Naive B cell (primary cell): ENCODE measurements around the gene GFER. TPM values are rescaled to one million over a fixed set of nuclear protein-coding genes. Genes with fewer than 3 reads are reported as not detected.

Experiments used
- ATAC-seq, 2 donors: fragments of 150-1000 bp; cut with Tn5 transposase; 2 replicates each; pipeline ENCODE4 v1.10.0; 2021; ENCODE audit warnings: low read depth in 2 of 2, mild to moderate bottlenecking in 2 of 2, moderate library complexity in 2 of 2
- DNase-seq: peaks from one replicate; pipeline ENCODE4 v3.0.0; 2022
- H3K27ac Mint-ChIP-seq, 6 donors: one replicate each; pipeline ENCODE4 v1.8.0; 2020 to 2022; ENCODE audit warnings: mild to moderate bottlenecking in 6 of 6, mixed read lengths in 6 of 6, moderate library complexity in 5 of 6, inconsistent platforms in 2 of 6
- H3K27me3 Mint-ChIP-seq, 3 donors: one replicate each; pipeline ENCODE4 v1.8.0; 2021 to 2022; ENCODE audit warnings: mixed read lengths in 3 of 3, mild to moderate bottlenecking in 1 of 3
- H3K36me3 Mint-ChIP-seq, 2 donors: one replicate each; pipeline ENCODE4 v1.8.0; 2020 to 2022; ENCODE audit warnings: mixed read lengths in 2 of 2, inconsistent platforms in 1 of 2, mild to moderate bottlenecking in 1 of 2
- H3K4me1 Mint-ChIP-seq, 3 donors: one replicate each; pipeline ENCODE4 v1.8.0; 2020 to 2022; ENCODE audit warnings: mixed read lengths in 3 of 3, inconsistent platforms in 1 of 3, mild to moderate bottlenecking in 1 of 3, moderate library complexity in 1 of 3
- H3K4me3 Mint-ChIP-seq, 8 donors: one replicate each; pipeline ENCODE4 v1.8.0; 2020 to 2022; ENCODE audit warnings: mild to moderate bottlenecking in 8 of 8, mixed read lengths in 8 of 8, moderate library complexity in 8 of 8, inconsistent platforms in 2 of 8
- H3K9me3 Mint-ChIP-seq, 7 donors: one replicate each; pipeline ENCODE4 v1.8.0; 2020 to 2022; ENCODE audit warnings: mixed read lengths in 7 of 7, mild to moderate bottlenecking in 5 of 7, inconsistent platforms in 2 of 7, moderate library complexity in 1 of 7
- polyA plus RNA-seq, 6 donors: library from polyadenylated mRNA; unstranded; fragments of 300-500 nt; fragmentation: Illumina TruSeq; gene quantifications; one replicate each; pipeline ENCODE4 v1.2.3, GENCODE V29; 2021; ENCODE audit warnings: low read depth in 6 of 6

The GFER gene
- polyA plus RNA-seq, 6 donors from 2014 or later = 31.9 to 58.2 (median 37.6) TPM

GRCh38 chr16:1972490-1972877 is 11.5 kb upstream of the GFER start:
- no peak for ATAC-seq
- no peak for DNase-seq
- H3K27me3 Mint-ChIP-seq = peaks cover 0 to 18% (median 7%) of the 10 kb centered on the region in 3 donors
- H3K4me3 Mint-ChIP-seq = peak overlapping the region; percentile 96 to 99 (median 97)
- no peaks in the 10 kb centered on the region for H3K9me3 Mint-ChIP-seq
- H3K27ac Mint-ChIP-seq = peak overlapping the region in 3 of 6 donors; percentile 87 to 100 (median 97)
- peaks cover 21 to 31% (median 24%) of the 10 kb centered on the region in 3 donors for H3K4me1 Mint-ChIP-seq
- peaks cover 0 to 16% of the 10 kb centered on the region in 2 donors for H3K36me3 Mint-ChIP-seq

GRCh38 chr16:1973461-1974156 is 10.4 kb upstream of the GFER start:
- H3K4me1 Mint-ChIP-seq = peaks cover 21 to 31% (median 24%) of the 10 kb centered on the region in 3 donors
- DNase-seq (no peak), ATAC-seq (no peak)
- H3K9me3 Mint-ChIP-seq = no peaks in the 10 kb centered on the region
- peaks cover 0 to 16% of the 10 kb centered on the region in 2 donors for H3K36me3 Mint-ChIP-seq
- peak overlapping the region in 1 of 6 donors; percentile 85 for H3K27ac Mint-ChIP-seq
- peak overlapping the region in 3 of 8 donors; percentile 30 to 98 (median 96) for H3K4me3 Mint-ChIP-seq
- peaks cover 0 to 26% (median 7%) of the 10 kb centered on the region in 3 donors for H3K27me3 Mint-ChIP-seq

GRCh38 chr16:1974157-1975070 is 9.6 kb upstream of the GFER start:
- Mint-ChIP-seq H3K36me3 (peaks cover 0 to 16% of the 10 kb centered on the region in 2 donors), H3K4me3 (peak overlapping the region in 5 of 8 donors; percentile 30 to 79 (median 47)), H3K27me3 (peaks cover 0 to 28% (median 7%) of the 10 kb centered on the region in 3 donors), H3K27ac (no peak overlapping the region), H3K4me1 (peaks cover 21 to 31% (median 24%) of the 10 kb centered on the region in 3 donors), H3K9me3 (no peaks in the 10 kb centered on the region)
- ATAC-seq (no peak), DNase-seq (no peak)

- H3K27me3 Mint-ChIP-seq = peaks cover 0 to 33% (median 7%) of the 10 kb centered on the region in 3 donors
- H3K4me1 Mint-ChIP-seq = peaks cover 21 to 31% (median 22%) of the 10 kb centered on the region in 3 donors
- H3K27ac Mint-ChIP-seq = peak overlapping the region in 1 of 6 donors; percentile 62
- H3K4me3 Mint-ChIP-seq = peak overlapping the region in 2 of 8 donors; percentile 15 to 21
- DNase-seq = no peak
- H3K36me3 Mint-ChIP-seq = peaks cover 0 to 16% of the 10 kb centered on the region in 2 donors
- H3K9me3 Mint-ChIP-seq = no peaks in the 10 kb centered on the region
- no peak for ATAC-seq
Observed at GRCh38 chr16:1975432-1976215, 8.4 kb upstream of the GFER start.

GRCh38 chr16:1976216-1976520 is 7.8 kb upstream of the GFER start:
- H3K27ac Mint-ChIP-seq = no peak overlapping the region
- peaks cover 0 to 38% (median 11%) of the 10 kb centered on the region in 3 donors for H3K27me3 Mint-ChIP-seq
- H3K9me3 Mint-ChIP-seq = no peaks in the 10 kb centered on the region
- peaks cover 0 to 16% of the 10 kb centered on the region in 2 donors for H3K36me3 Mint-ChIP-seq
- DNase-seq (no peak), ATAC-seq (no peak)
- H3K4me1 Mint-ChIP-seq = peaks cover 16 to 25% (median 16%) of the 10 kb centered on the region in 3 donors
- H3K4me3 Mint-ChIP-seq = peak overlapping the region in 2 of 8 donors; percentile 15 to 21

GRCh38 chr16:1976951-1977874 is 6.8 kb upstream of the GFER start:
- H3K4me3 Mint-ChIP-seq = peak overlapping the region in 1 of 8 donors; percentile 22
- ATAC-seq (no peak), DNase-seq (no peak)

GRCh38 chr16:1977875-1978268 is 6.1 kb upstream of the GFER start:
- no peaks in the 10 kb centered on the region for H3K9me3 Mint-ChIP-seq
- peaks cover 7 to 55% (median 27%) of the 10 kb centered on the region in 3 donors for H3K27me3 Mint-ChIP-seq
- H3K4me1 Mint-ChIP-seq = peaks cover 8 to 12% (median 8%) of the 10 kb centered on the region in 3 donors
- no peak overlapping the region for H3K4me3 Mint-ChIP-seq
- DNase-seq (no peak), ATAC-seq (no peak)
- H3K36me3 Mint-ChIP-seq = peaks cover 0 to 16% of the 10 kb centered on the region in 2 donors
- H3K27ac Mint-ChIP-seq = no peak overlapping the region

More at GRCh38 chr16:1976951-1977874, 6.8 kb upstream of the GFER start:
- Mint-ChIP-seq H3K36me3 (peaks cover 0 to 16% of the 10 kb centered on the region in 2 donors), H3K27ac (no peak overlapping the region), H3K27me3 (peaks cover 4 to 49% (median 20%) of the 10 kb centered on the region in 3 donors), H3K4me1 (peaks cover 8 to 15% (median 11%) of the 10 kb centered on the region in 3 donors), H3K9me3 (no peaks in the 10 kb centered on the region)

GRCh38 chr16:1978476-1979120 is 5.4 kb upstream of the GFER start:
- H3K9me3 Mint-ChIP-seq = peaks cover 0 to 2% (median 0%) of the 10 kb centered on the region in 7 donors
- H3K27ac Mint-ChIP-seq = no peak overlapping the region
- peaks cover 0 to 16% of the 10 kb centered on the region in 2 donors for H3K36me3 Mint-ChIP-seq
- H3K4me3 Mint-ChIP-seq = no peak overlapping the region
- H3K27me3 Mint-ChIP-seq = peaks cover 12 to 56% (median 30%) of the 10 kb centered on the region in 3 donors
- peaks cover 6 to 10% (median 10%) of the 10 kb centered on the region in 3 donors for H3K4me1 Mint-ChIP-seq
- no peak for DNase-seq
- ATAC-seq = no peak

- ATAC-seq (no peak), DNase-seq (no peak)
- peaks cover 0 to 16% of the 10 kb centered on the region in 2 donors for H3K36me3 Mint-ChIP-seq
- H3K27ac Mint-ChIP-seq = no peak overlapping the region
- peak overlapping the region in 2 of 8 donors; percentile 27 to 35 for H3K4me3 Mint-ChIP-seq
- peaks cover 0 to 2% (median 0%) of the 10 kb centered on the region in 7 donors for H3K9me3 Mint-ChIP-seq
- peaks cover 6 to 11% (median 7%) of the 10 kb centered on the region in 3 donors for H3K4me1 Mint-ChIP-seq
- peaks cover 12 to 55% (median 30%) of the 10 kb centered on the region in 3 donors for H3K27me3 Mint-ChIP-seq
Observed at GRCh38 chr16:1979271-1980029, 4.5 kb upstream of the GFER start.

- no peak overlapping the region for H3K27ac Mint-ChIP-seq
- peaks cover 10 to 18% (median 12%) of the 10 kb centered on the region in 3 donors for H3K4me1 Mint-ChIP-seq
- H3K36me3 Mint-ChIP-seq = peaks cover 0 to 10% of the 10 kb centered on the region in 2 donors
- ATAC-seq (no peak), DNase-seq (no peak)
- peaks cover 12 to 51% (median 30%) of the 10 kb centered on the region in 3 donors for H3K27me3 Mint-ChIP-seq
- H3K9me3 Mint-ChIP-seq = peaks cover 0 to 2% (median 0%) of the 10 kb centered on the region in 7 donors
- H3K4me3 Mint-ChIP-seq = peak overlapping the region in 2 of 8 donors; percentile 27 to 51
Observed at GRCh38 chr16:1980030-1980769, 3.8 kb upstream of the GFER start.
